Measurements from ENCODE around the gene ZNF385B. TPM values are rescaled to one million over a fixed set of nuclear protein-coding genes. Genes with fewer than 3 reads are reported as not detected.
"Not testable (repeated sequence)": the region's sequence is repeated elsewhere in the genome, so short reads cannot be mapped to it uniquely, and the experiment has no call there.

The ZNF385B gene
- total RNA-seq, 1 experiment from 2014 or later = 0.57 TPM

GRCh38 chr2:179467111-179467510 is 394.3 kb downstream of the ZNF385B start:
- no TSS peak for BruUV-seq (replicated peaks)
- no peaks in the 10 kb centered on the region for H3K36me3 Mint-ChIP-seq (ENCODE audit: insufficient read depth, unreplicated experiment)
- DNase-seq = no peak
- peaks cover 4% of the 10 kb centered on the region for H3K9me3 Mint-ChIP-seq (ENCODE audit: low read depth, unreplicated experiment)
- intact Hi-C loops (cut with micrococcal nuclease; ENCODE audit: unreplicated experiment) = no loop called here
- H3K4me3 Mint-ChIP-seq (ENCODE audit: low read depth, unreplicated experiment) = no peak overlapping the region
- no peaks in the 10 kb centered on the region for H3K4me1 Mint-ChIP-seq (ENCODE audit: low read depth, unreplicated experiment)
- H3K27me3 Mint-ChIP-seq (ENCODE audit: unreplicated experiment) = no peaks in the 10 kb centered on the region
- TF ChIP-seq CTCF (IDR thresholded peaks at IDR 0.05; ENCODE audit: unreplicated experiment) = no peak
- CTCF ChIA-PET = no interaction called here
- H3K27ac Mint-ChIP-seq (ENCODE audit: unreplicated experiment) = no peak overlapping the region

GRCh38 chr2:179461420-179461819 is 400.0 kb downstream of the ZNF385B start:
- CTCF ChIA-PET = no interaction called here
- no peak overlapping the region for H3K4me3 Mint-ChIP-seq (ENCODE audit: low read depth, unreplicated experiment)
- H3K27ac Mint-ChIP-seq (ENCODE audit: unreplicated experiment) = peak overlapping the region; percentile 98
- H3K27me3 Mint-ChIP-seq (ENCODE audit: unreplicated experiment) = no peaks in the 10 kb centered on the region
- TF ChIP-seq CTCF (IDR thresholded peaks at IDR 0.05; ENCODE audit: unreplicated experiment) = no peak
- H3K9me3 Mint-ChIP-seq (ENCODE audit: low read depth, unreplicated experiment) = peaks cover 16% of the 10 kb centered on the region
- H3K36me3 Mint-ChIP-seq (ENCODE audit: insufficient read depth, unreplicated experiment) = peaks cover 12% of the 10 kb centered on the region
- intact Hi-C loops (cut with micrococcal nuclease; ENCODE audit: unreplicated experiment) = loop anchor here (2.0 kb wide), 2 partner anchors 81 to 119 kb away; no protein-coding TSS in a partner anchor
- H3K4me1 Mint-ChIP-seq (ENCODE audit: low read depth, unreplicated experiment) = peaks cover 32% of the 10 kb centered on the region
- no TSS peak for BruUV-seq (replicated peaks)
- no peak for DNase-seq

GRCh38 chr2:179460181-179460929 is 401.1 kb downstream of the ZNF385B start:
- no TSS peak for BruUV-seq (replicated peaks)
- TF ChIP-seq CTCF (IDR thresholded peaks at IDR 0.05; ENCODE audit: unreplicated experiment) = no peak

GRCh38 chr2:179458113-179458512 is 403.3 kb downstream of the ZNF385B start:
- intact Hi-C loops (cut with micrococcal nuclease; ENCODE audit: unreplicated experiment); H3K4me3 Mint-ChIP-seq (ENCODE audit: low read depth, unreplicated experiment); BruUV-seq (replicated peaks); CTCF ChIA-PET; H3K27me3 Mint-ChIP-seq (ENCODE audit: unreplicated experiment); DNase-seq: not testable (repeated sequence)
- H3K4me1 Mint-ChIP-seq (ENCODE audit: low read depth, unreplicated experiment) = peaks cover 50% of the 10 kb centered on the region
- H3K27ac Mint-ChIP-seq (ENCODE audit: unreplicated experiment) = peak overlapping the region; percentile 98
- peaks cover 12% of the 10 kb centered on the region for H3K9me3 Mint-ChIP-seq (ENCODE audit: low read depth, unreplicated experiment)
- peaks cover 12% of the 10 kb centered on the region for H3K36me3 Mint-ChIP-seq (ENCODE audit: insufficient read depth, unreplicated experiment)

More at GRCh38 chr2:179460181-179460929, 401.1 kb downstream of the ZNF385B start:
- Mint-ChIP-seq H3K27me3 (ENCODE audit: unreplicated experiment) (no peaks in the 10 kb centered on the region), H3K4me1 (ENCODE audit: low read depth, unreplicated experiment) (peaks cover 32% of the 10 kb centered on the region), H3K9me3 (ENCODE audit: low read depth, unreplicated experiment) (peaks cover 16% of the 10 kb centered on the region), H3K36me3 (ENCODE audit: insufficient read depth, unreplicated experiment) (peaks cover 12% of the 10 kb centered on the region), H3K27ac (ENCODE audit: unreplicated experiment) (peak overlapping the region; percentile 98), H3K4me3 (ENCODE audit: low read depth, unreplicated experiment) (peak overlapping the region; percentile 7)
- peak; percentile 75 for DNase-seq
- intact Hi-C loops (cut with micrococcal nuclease; ENCODE audit: unreplicated experiment) = loop anchor here (2.0 kb wide), 2 partner anchors 82 to 120 kb away; no protein-coding TSS in a partner anchor
- CTCF ChIA-PET = interaction anchor here (1.3 kb wide), 2 partner anchors 13 to 81 kb away, joined by 3 to 4 read pairs; no protein-coding TSS in a partner anchor

DNA sequence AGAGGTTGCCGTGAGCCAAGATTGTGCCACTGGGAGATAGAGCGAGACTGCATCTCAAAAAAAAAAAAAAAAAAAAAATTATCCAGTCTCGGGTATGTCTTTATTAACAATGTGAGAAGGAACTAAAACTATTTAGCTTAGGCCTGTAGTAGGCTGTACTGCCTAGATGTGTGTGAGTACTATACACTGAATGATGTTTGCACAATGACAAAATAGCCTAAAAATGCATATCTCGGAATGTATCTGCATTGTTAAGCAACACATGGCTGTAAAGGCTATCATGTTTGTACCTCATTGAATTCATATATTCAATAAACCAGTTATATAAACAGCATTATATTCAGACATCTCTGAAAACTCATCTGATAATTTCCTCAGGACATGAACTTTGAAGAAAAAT is 405.6 kb downstream of the ZNF385B start:
- peaks cover 8% of the 10 kb centered on the region for H3K9me3 Mint-ChIP-seq (ENCODE audit: low read depth, unreplicated experiment)
- no peak for DNase-seq
- peaks cover 9% of the 10 kb centered on the region for H3K36me3 Mint-ChIP-seq (ENCODE audit: insufficient read depth, unreplicated experiment)
- H3K4me1 Mint-ChIP-seq (ENCODE audit: low read depth, unreplicated experiment) = peaks cover 43% of the 10 kb centered on the region
- H3K4me3 Mint-ChIP-seq (ENCODE audit: low read depth, unreplicated experiment) = no peak overlapping the region
- no TSS peak for BruUV-seq (replicated peaks)
- CTCF ChIA-PET = interaction anchor here (0.6 to 0.7 kb wide), 2 partner anchors 357 to 833 kb away, joined by 3 to 4 read pairs; no protein-coding TSS in a partner anchor
- H3K27me3 Mint-ChIP-seq (ENCODE audit: unreplicated experiment) = no peaks in the 10 kb centered on the region
- H3K27ac Mint-ChIP-seq (ENCODE audit: unreplicated experiment) = no peak overlapping the region
- intact Hi-C loops (cut with micrococcal nuclease; ENCODE audit: unreplicated experiment) = no loop called here
- TF ChIP-seq CTCF (IDR thresholded peaks at IDR 0.05; ENCODE audit: unreplicated experiment) = no peak

Measured in Calu3 (cell line).